ENCODE results near the gene ARF1.

Gene ARF1

DNA sequence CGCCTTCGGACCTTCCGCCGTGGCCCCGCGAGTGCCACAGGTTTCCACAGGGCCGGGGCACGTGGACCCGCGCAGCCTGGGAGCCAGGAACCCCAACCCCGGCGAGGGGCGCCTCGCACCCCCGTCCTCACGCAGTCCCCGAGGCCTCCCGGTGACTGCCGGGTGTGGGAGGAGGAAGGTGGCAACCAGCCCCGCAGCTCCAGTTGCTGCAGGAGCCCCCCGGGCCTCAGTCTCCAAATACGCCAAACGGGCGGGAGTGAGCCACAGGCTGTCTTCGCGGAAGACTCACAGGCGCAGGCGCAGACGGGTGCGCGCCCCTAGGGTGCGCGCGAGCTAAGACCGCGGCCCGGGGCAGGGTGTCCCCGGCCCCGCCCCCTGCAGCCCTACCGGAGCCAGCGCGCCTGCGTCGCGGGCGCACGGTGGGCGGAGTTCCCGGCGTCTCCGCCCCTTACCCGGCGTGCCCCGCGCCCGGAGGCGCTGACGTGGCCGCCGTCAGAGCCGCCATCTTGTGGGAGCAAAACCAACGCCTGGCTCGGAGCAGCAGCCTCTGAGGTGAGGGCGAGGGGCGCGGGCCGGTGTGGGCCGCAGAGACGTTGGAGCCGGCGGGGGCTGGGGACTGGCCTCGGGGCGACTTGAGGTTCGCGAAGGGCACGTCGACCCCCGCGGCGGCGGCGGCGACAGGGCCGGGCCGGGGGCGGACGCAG is at the start of gene ARF1:
Gene ARF1, plus strand, starts transcription at position 495 of the 704 bp plus-strand sequence. CDS start 14,407 bp downstream, outside the sequence.
- peak; percentile 80 for DNase-seq

GRCh38 chr1:228033376-228033775 is 49.1 kb upstream of the ARF1 start:
- no peak for DNase-seq

GRCh38 chr1:228034954-228035837 is 47.3 kb upstream of the ARF1 start:
- no peak for DNase-seq

DNA sequence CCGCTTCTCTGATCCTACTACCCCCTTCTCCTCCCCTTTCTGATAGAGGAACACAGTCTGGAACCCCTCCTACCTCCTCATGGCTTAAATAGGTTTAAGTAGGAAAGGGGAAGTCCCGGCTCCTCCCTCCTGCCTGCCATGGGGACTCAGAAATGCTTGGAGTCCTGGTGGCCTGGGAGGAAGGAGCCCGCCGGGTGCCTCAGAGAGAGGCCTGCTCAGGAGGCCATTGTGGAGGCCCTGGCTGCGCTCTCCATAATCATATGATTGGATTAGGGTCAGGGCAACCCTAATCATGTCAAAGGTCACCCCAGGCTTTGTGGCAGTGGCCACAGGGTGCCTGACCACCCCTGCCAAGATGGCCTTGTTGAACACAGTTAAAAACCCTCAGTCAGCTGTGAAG is 46.7 kb upstream of the ARF1 start:
- no peak for DNase-seq

DNA sequence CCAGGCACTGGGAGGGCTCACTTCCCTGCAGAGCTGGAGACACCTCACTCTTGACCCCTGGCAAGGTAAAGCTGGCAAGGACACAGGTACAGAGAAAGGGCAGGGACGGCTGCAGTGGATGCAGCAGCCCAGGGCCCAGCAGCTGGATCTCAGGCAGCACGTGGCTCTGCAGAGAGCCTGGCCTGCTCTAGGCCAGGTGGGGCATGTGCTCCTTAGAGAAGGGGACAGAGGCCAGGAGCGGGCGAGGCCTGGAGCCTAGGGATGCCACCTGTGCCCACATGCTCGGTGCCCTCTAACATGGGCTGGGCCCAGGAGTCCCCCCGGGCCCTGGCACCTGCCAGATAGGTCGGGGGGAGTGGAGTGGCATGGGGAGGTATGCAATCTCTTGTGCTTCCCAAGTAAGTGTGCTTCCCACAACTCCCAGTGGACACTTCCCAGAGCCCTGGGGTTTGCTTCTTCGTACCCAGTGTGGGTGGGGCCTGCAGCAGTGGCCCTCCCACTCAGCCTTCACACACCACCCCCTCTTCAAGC is 45.7 kb upstream of the ARF1 start:
- DNase-seq: no peak

DNA sequence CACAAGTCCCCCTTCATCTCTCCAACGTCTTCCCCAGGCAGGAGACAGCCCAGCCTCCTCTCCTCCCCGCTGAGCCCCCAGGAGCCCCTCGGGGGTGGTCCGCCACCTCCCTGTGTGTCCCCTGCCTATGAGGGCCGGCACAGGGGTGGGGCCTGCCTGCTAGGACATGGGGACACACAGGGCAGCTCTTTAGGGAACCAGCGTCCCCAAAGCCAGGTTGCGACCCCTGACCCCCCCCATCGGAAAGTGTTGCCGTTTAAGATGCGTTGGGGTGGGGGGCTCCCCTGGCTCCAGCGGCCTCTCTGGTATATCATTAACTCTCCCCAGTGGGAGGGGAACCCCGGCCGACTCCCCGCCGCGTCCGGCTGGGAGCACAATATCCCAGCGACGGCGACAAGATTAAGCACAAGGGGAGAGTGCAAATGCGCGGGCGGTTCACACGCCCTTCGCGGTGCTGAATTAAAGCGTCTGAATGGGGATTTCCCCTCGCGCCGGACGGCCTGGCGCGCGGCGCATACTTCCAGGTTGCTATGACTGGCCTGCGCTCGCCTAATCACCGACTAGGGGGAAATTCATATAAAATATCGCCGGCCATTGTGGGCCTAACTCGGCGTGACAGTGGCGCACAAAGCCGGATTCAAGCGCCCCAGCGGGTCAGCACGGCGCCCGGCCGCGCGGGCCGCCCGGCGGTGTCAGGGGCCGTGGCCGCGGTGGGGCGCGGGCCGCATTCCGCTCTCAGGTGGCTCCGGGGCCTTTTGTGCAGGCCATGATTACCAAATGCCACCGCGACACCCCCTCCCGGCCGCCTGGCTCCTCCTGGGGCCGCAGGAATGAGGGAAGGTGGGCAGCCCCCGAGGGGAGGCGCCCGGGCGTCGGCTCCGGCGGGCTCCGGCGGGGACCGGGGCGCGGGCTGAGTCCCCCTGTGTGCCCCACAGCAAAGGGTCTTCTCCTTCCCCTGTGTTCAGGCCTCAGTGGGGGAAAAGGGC is 44.8 kb upstream of the ARF1 start:
- peak; percentile 6 for DNase-seq

DNA sequence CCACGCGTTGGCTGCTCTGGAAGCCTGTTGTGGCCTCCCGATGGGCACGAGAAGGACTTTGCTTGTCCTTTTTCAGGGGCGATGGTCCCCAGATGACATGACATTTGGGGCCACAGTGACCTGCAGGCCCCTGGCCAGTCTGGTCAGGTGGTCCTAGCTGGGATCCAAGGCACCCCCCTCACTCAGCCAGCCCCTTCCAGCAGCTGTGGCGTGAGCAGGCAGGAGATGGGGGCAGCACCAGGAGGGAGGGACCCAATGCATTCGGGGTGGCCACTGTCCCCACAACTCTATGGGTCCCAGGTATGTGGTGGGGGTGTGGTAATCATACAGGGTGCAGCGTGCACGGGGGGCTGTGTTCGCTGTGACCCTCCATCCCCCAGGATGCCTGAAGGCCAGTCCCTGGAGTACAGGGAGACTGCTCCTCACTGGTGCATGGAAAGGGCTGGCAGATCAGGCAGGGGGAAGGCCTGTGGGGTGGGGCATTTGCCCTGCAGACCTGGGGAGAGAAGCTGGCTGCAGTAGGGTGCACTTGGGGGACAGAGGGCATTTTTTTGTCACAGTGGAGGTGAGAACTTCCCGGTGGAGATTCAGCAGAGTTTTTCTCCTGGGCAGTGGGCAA is 44.0 kb upstream of the ARF1 start:
- no peak for DNase-seq

DNA sequence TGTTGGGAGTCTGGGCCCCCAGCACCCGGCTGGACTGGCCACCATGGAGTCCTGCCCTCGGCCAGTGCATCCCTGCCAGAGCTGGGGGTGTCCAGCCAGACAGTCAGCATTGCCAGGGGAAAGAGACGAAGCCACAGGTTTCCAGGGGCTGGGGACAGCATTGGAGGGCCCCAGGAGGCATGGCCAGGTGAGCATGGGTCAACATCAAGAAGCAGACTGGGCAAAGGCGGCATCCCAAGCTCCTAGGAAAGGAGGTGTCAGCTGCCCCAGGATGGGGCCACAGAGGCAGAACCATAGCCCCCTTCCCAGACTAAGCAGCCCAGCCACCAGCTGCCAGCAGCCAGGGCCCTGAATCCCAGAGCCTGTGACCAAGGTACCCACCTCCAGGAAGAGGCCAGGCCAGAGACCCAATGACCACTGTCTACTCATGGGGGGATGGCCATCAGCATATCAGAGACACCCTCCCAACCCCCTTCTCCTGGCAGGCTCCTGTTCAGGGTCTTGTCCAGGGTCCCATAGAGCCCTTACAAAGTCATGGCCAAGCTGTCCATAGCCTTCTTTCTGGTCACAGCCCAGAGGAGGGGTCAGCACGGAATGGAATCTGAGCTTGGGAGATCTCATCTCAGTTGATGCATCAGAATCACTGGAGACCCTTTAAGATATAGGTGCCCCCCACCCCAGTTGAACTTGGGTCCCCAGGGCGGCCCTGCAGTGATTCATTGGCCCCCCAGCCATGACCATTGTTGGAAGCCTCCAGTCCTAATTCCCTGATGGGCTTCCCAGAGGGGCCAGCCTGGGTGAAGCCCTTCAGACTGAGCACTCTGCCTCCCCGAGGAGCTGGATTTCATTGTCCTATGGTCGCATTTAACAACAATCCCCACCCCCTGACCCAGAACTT is 43.3 kb upstream of the ARF1 start:
- DNase-seq: no peak

DNA sequence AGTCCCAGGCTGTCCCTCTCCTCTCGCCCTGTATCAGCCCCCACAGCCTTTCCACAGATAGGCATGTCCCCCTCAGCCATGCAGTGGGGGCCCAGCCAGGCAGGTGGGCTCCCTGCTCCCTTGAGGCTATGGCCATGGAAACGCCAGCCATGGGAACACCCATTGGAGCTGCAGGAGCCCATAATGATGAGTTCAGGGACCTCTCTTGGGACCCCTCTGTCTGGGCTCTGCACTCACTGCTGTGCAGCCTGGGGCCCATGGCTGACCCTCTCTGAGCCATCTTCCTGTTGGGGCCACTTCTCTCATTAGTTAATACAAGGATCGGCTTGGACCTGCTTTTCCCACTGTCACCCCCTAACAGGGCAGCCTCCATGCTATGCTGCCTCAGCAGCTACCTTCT is 42.5 kb upstream of the ARF1 start:
- DNase-seq: no peak

- no peak for DNase-seq
Observed at GRCh38 chr1:228041316-228041715, 41.2 kb upstream of the ARF1 start.

GRCh38 chr1:228042508-228042907 is 40.0 kb upstream of the ARF1 start:
- no peak for DNase-seq

DNA sequence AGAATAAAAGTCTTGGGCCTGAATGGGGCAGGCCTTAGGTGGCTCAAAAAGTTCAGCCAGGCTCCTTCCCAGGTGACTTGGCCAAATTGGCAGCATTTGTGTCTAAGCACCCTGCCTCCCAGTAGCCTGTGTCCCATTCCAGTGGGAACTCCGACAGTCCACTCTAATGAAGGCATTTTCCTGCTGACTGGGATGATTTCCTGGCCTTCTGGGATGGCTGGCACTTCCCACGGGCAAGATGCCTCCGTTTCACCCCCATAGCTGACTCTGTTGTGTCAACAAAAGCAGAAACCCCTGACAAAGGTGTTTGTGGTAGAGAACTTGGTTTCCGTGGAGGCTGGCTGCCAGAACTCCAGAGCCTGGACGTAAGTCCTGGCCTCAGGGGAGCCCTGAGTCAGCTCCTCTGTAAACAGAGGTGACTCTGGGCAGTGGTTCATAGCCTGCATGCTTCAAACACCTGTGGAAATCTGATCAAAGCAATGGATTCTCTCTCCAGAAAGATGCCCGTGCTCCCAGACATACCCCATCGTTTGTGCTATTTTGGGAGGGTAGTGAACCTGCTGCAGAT is 39.1 kb upstream of the ARF1 start:
- no peak for DNase-seq

DNA sequence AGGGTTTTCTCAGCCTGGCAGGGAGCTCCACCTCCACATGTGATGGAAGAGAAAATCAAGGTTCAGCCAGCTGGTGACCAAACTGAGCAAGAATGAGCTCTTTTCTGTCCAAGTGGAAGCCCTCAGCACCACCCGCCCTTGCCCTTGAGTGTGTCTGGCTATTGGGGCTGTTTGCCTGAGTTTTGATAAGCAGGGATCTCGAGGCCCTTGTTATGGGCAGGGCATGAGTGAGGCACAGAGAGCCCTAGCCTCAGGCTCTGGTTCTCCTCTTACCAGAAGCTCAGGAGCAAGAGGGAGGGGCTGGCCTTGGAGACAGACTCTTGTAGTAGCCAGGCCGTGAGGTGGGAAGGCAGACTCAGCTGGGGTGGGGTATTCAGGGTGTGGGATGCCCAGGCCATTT is 37.5 kb upstream of the ARF1 start:
- DNase-seq: no peak

DNA sequence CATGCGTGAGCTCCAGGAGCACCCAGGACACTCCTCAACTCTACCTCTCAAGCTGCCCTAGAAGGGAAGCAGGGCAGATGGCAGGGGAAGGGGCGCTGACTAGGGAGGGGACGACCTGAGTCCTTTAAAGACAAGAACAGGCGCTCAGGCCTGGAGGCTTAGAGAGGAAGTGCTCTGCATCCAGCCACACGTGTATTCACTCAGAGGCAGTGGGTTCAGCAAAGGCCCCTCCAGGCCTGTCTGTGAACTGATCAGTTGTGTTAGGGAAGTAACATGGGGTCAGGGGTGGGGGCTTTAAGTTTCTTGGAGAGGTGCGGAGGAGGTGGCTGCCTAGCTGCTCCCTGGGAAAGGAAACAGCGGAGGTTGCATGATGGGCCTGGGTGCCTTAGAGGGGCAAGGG is 37.1 kb upstream of the ARF1 start:
- no peak for DNase-seq

GRCh38 chr1:228045871-228046270 is 36.6 kb upstream of the ARF1 start:
- DNase-seq: no peak

DNA sequence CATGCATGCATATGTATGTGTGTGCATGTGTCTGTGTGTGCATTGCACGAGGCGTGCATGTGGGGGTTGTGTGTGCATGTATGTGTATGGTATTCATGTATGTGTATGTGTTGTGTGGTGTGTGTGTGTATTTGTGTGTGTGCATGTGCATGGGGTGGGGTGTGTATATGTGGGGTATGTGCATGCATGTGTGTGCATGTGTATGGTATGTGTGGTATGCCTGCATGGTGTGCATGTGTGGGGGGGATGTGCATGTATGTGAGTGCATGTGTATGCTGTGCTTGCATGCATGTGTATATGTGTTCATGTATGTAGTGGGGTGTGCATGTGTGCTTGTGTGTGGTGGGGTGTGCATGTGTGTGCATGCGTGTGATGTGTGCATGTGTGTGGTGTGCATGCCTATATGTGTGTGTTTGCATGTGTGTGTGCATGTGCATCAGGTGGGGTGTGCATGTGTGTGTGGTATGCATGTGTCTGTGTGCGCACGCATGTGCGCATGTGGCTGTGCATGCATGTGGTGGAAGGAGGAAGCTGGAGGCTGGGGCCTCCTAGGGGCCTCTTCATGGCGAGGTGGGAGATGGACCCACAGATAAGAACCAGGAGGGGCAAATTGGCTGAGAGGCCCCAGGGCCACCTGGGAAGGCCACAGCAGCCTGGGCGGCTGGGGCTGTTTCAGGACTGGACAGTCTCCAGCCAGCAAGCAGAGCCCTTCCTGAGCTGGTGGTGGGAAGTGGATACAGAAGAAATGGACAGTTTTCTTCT is 35.9 kb upstream of the ARF1 start:
- no peak for DNase-seq

- DNase-seq: no peak
Observed at GRCh38 chr1:228047183-228047466, 35.4 kb upstream of the ARF1 start.

- no peak for DNase-seq
Observed at GRCh38 chr1:228048120-228048519, 34.4 kb upstream of the ARF1 start.

DNA sequence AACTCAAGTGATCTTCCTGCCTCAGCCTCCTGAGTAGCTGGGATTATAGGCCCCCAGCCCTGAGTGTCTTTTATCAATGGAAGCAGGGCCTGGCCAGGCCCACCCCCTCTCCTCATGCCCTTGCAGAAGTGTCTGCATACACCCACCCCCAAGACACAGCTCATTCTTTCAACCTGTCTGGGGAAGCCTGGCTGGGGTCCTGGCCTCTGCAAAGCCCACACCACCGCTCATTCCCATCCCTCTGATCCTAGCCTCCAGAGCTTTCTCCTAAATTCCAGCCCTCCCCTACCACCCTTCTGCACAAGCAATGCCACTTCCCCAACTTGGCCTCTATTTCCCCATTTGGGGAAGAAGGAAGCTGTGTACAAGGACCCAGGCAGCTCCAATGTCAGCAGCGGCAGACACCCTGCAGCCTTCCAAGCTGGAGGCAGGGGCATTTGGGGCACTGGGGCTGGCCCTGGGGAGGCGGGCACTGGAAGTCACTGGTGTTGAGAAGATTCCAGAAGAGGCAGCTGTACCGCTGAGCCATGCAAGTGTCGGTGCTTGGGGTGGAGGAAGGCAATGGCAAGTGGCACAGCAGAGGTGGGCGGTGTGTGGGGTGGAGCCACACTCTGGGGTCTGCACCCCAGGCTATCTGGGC is 33.7 kb upstream of the ARF1 start:
- DNase-seq: no peak

Data from DMS79 treated with DMSO at 0.1 percent for 48 hours (cell line).